ENCODE measurements around the gene MIPOL1.

- TF ChIP-seq CTCF (IDR thresholded peaks at IDR 0.05; ENCODE audit: insufficient read depth, low read length, poor library complexity, severe bottlenecking) (no peak), EZH2phosphoT487 (conservative IDR thresholded peaks at IDR 0.05; ENCODE audit: low read length) (no peak)
These were observed 240.7 kb downstream of the MIPOL1 start for GRCh38 chr14:37438444-37438843.

All from SU-DHL-6 (cell line).